NT2/D1 (cell line): ENCODE measurements around the gene ARHGEF6.

Experiments used
- SUZ12 ChIP-seq: IDR thresholded peaks from 2 replicates; pipeline ENCODE4 v1.6.1; 2011; ENCODE audit not compliant: insufficient read length, insufficient read depth; ENCODE audit errors: extremely low read depth
- YY1 ChIP-seq: IDR thresholded peaks from 2 replicates; pipeline ENCODE4 v1.6.1; 2011; ENCODE audit not compliant: insufficient read length, insufficient read depth
- ZNF274 ChIP-seq: IDR thresholded peaks from 2 replicates; pipeline ENCODE4 v1.6.1; 2011; ENCODE audit warnings: mild to moderate bottlenecking, low read depth, low read length

DNA sequence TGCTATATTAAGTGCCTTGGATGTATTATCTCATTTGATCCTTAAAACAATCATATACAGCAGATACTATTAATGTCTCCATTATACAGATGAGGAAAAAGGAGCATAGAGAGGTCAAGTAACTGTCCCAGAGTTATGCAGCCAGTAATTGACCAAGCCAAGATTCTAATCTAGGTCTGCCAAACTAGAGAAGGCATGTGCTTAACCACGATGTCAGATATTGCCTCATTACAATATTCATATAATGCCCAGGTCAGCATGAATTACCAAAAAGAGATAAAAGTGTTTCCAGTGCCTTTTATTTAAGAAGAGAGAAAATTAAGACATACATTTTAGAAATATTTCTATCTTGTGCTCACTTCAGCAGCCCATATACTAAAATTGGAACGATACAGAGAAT lies 7.1 kb downstream of the ARHGEF6 start:
- TF ChIP-seq YY1 (no peak), SUZ12 (no peak), ZNF274 (no peak)
